ENCODE data around the gene PHACTR3. TPM values are rescaled to one million over a fixed set of nuclear protein-coding genes. Genes with fewer than 3 reads are reported as not detected.

The PHACTR3 gene
- total and polyA plus RNA-seq, 2 of the 8 experiments (the other 6 are each of a cell fraction or from before 2014, with no cell fraction given): 0.05 to 0.13 TPM

DNA sequence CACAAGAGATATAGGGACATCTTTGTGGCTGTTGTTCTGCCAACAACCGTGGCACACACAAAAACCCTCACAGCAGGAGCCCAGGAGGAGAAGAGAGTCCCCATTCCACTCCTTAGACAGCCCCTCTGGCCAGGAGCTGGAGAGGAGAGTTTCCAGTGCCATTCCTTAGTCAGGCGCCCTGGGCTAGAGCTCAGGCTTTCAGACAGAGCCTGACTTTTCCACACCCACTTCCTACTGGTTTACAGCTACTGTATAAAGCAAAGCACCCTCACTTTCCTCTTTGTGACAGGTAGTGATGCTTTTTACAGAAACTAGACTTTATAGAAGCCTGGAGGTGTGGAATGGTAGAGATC is 183.2 kb downstream of the PHACTR3 start (continued):
- TF ChIP-seq CBX5 (IDR thresholded peaks at IDR 0.05; ENCODE audit: low read depth, low read length): no peak
- no peak for TF ChIP-seq POLR2AphosphoS5 (IDR thresholded peaks at IDR 0.05; ENCODE audit: low read depth, low read length)
- no peak for TF ChIP-seq EGR1 (IDR thresholded peaks at IDR 0.05; ENCODE audit: borderline replicate concordance, low read depth, low read length)
